COLO668 (cell line): ENCODE measurements around the gene STK10.
A peak's percentile ranks its signal among the peaks of the same experiment; 100 is the strongest.

ENCODE experiments used
- DNase-seq: peaks from one replicate; lab custom pipeline; 2025; ENCODE audit not compliant: unreplicated experiment; lab: John Stamatoyannopoulos, UW

Gene STK10

GRCh38 chr5:172144931-172145869 lies 42.8 kb downstream of the STK10 start:
- no peak for DNase-seq

- peak; percentile 17 for DNase-seq
These were observed 43.7 kb downstream of the STK10 start for GRCh38 chr5:172144291-172144815.

GRCh38 chr5:172143875-172144274 lies 44.1 kb downstream of the STK10 start:
- no peak for DNase-seq

GRCh38 chr5:172142709-172143215 lies 45.3 kb downstream of the STK10 start:
- no peak for DNase-seq

- DNase-seq = no peak
These were observed 46.1 kb downstream of the STK10 start for GRCh38 chr5:172141949-172142319.

GRCh38 chr5:172140866-172141265 lies 47.2 kb downstream of the STK10 start:
- no peak for DNase-seq

- no peak for DNase-seq
These were observed 47.9 kb downstream of the STK10 start for GRCh38 chr5:172140120-172140519.

- no peak for DNase-seq
These were observed 51.0 kb downstream of the STK10 start for GRCh38 chr5:172137046-172137445.

- no peak for DNase-seq
These were observed 54.5 kb downstream of the STK10 start for GRCh38 chr5:172133359-172134029.

- no peak for DNase-seq
These were observed 56.3 kb downstream of the STK10 start for GRCh38 chr5:172131690-172132089.

GRCh38 chr5:172129256-172129910 lies 58.6 kb downstream of the STK10 start:
- no peak for DNase-seq

- DNase-seq = no peak
These were observed 60.4 kb downstream of the STK10 start for GRCh38 chr5:172127581-172127980.

- peak; percentile 23 for DNase-seq
These were observed 64.7 kb downstream of the STK10 start for GRCh38 chr5:172123269-172123692.

GRCh38 chr5:172119921-172120688 lies 67.9 kb downstream of the STK10 start:
- no peak for DNase-seq

GRCh38 chr5:172118891-172119290 lies 69.1 kb downstream of the STK10 start:
- DNase-seq = no peak

- DNase-seq = no peak
These were observed 69.9 kb downstream of the STK10 start for GRCh38 chr5:172117977-172118701.

- no peak for DNase-seq
These were observed 72.5 kb downstream of the STK10 start for GRCh38 chr5:172115541-172115982.

GRCh38 chr5:172114875-172115422 lies 73.1 kb downstream of the STK10 start:
- no peak for DNase-seq

GRCh38 chr5:172113036-172113435 lies 75.0 kb downstream of the STK10 start:
- no peak for DNase-seq

- DNase-seq = no peak
These were observed 76.2 kb downstream of the STK10 start for GRCh38 chr5:172111852-172112225.
